Measurements from ENCODE around the gene DENND1C.

Gene DENND1C

GRCh38 chr19:6476155-6476895 lies 5.3 kb downstream of the DENND1C start:
- H3K27ac ChIP-seq, result no peak overlapping the region
- H3K4me3 ChIP-seq (ENCODE audit: low read depth, low read length), result no peak overlapping the region
- TF ChIP-seq, protein P1, sequence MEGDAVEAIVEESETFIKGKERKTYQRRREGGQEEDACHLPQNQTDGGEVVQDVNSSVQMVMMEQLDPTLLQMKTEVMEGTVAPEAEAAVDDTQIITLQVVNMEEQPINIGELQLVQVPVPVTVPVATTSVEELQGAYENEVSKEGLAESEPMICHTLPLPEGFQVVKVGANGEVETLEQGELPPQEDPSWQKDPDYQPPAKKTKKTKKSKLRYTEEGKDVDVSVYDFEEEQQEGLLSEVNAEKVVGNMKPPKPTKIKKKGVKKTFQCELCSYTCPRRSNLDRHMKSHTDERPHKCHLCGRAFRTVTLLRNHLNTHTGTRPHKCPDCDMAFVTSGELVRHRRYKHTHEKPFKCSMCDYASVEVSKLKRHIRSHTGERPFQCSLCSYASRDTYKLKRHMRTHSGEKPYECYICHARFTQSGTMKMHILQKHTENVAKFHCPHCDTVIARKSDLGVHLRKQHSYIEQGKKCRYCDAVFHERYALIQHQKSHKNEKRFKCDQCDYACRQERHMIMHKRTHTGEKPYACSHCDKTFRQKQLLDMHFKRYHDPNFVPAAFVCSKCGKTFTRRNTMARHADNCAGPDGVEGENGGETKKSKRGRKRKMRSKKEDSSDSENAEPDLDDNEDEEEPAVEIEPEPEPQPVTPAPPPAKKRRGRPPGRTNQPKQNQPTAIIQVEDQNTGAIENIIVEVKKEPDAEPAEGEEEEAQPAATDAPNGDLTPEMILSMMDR (IDR thresholded peaks at IDR 0.05; ENCODE audit: low read depth, low read length), result no peak
- no peak for DNase-seq
- no peaks in the 10 kb centered on the region for H3K27me3 ChIP-seq (ENCODE audit: insufficient read depth, low read depth, severe bottlenecking)
- H3K36me3 ChIP-seq, result no peaks in the 10 kb centered on the region
- no peaks in the 10 kb centered on the region for H3K9me3 ChIP-seq (ENCODE audit: severe bottlenecking)

DNA sequence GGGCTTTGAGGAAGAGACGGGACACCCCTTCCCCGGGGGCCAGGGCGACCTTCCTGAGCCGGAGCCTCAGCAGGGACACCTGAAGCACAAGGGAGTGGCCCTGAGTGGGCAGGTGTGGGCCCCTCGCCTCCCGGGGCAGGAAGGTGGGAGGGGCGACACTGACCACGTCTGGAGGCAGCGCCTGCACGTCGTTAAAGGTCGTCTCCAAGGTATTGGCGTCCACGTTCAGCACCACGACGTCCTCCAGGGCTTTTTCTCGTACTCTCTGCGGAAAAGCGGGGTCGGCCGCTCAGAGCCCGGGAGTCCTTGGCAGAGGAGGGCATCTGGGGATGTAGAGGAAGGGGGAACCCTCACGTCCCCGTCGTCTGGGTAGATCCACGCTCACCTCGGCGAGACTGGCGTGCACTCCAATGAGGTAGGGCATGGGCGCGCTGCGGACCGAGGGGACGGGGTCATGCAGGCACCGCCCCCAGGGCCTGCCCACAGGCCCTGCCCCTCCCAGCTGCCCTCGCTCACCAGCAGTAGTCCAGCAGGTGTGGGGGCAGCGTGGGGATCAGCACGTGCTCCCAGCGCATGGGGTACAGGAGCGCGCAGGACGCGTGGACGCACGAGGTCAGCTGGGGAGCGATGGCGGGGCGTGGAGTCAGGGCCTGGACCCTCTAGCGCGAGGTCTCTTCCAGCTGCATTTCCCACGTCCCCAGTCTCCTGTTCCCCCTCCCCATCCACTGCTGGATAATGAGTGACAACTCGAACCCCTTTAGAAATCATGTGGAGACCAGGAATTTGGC lies 6.1 kb downstream of the DENND1C start:
- H3K27me3 ChIP-seq (ENCODE audit: insufficient read depth, low read depth, severe bottlenecking), result no peaks in the 10 kb centered on the region
- H3K9me3 ChIP-seq (ENCODE audit: severe bottlenecking), result no peaks in the 10 kb centered on the region
- no peak for DNase-seq
- no peak overlapping the region for H3K4me3 ChIP-seq (ENCODE audit: low read depth, low read length)
- TF ChIP-seq, protein P1 (IDR thresholded peaks at IDR 0.05; ENCODE audit: low read depth, low read length), result no peak
- H3K36me3 ChIP-seq, result no peaks in the 10 kb centered on the region
- H3K27ac ChIP-seq, result no peak overlapping the region

- DNase-seq, result no peak
- TF ChIP-seq, protein P1 (IDR thresholded peaks at IDR 0.05; ENCODE audit: low read depth, low read length), result no peak
- no peak overlapping the region for H3K4me3 ChIP-seq (ENCODE audit: low read depth, low read length)
- no peaks in the 10 kb centered on the region for H3K9me3 ChIP-seq (ENCODE audit: severe bottlenecking)
- H3K36me3 ChIP-seq, result no peaks in the 10 kb centered on the region
- no peak overlapping the region for H3K27ac ChIP-seq
- no peaks in the 10 kb centered on the region for H3K27me3 ChIP-seq (ENCODE audit: insufficient read depth, low read depth, severe bottlenecking)
Measured at GRCh38 chr19:6473647-6474046, 7.9 kb downstream of the DENND1C start.

GRCh38 chr19:6472713-6473112 lies 8.9 kb downstream of the DENND1C start:
- Histone ChIP-seq H3K36me3 (no peaks in the 10 kb centered on the region), H3K27me3 (ENCODE audit: insufficient read depth, low read depth, severe bottlenecking) (no peaks in the 10 kb centered on the region), H3K9me3 (ENCODE audit: severe bottlenecking) (no peaks in the 10 kb centered on the region), H3K4me3 (ENCODE audit: low read depth, low read length) (no peak overlapping the region), H3K27ac (no peak overlapping the region)
- DNase-seq, result no peak
- TF ChIP-seq, protein P1 (IDR thresholded peaks at IDR 0.05; ENCODE audit: low read depth, low read length), result no peak

- Histone ChIP-seq H3K27ac (no peak overlapping the region), H3K36me3 (no peaks in the 10 kb centered on the region), H3K4me3 (ENCODE audit: low read depth, low read length) (no peak overlapping the region), H3K27me3 (ENCODE audit: insufficient read depth, low read depth, severe bottlenecking) (peaks cover 5% of the 10 kb centered on the region), H3K9me3 (ENCODE audit: severe bottlenecking) (no peaks in the 10 kb centered on the region)
- no peak for DNase-seq
- TF ChIP-seq, protein P1 (IDR thresholded peaks at IDR 0.05; ENCODE audit: low read depth, low read length), result no peak
Measured at GRCh38 chr19:6471076-6471475, 10.5 kb downstream of the DENND1C start.

All from WERI-Rb-1 (cell line).